NCI-H2107 treated with DMSO at 0.1 percent for 48 hours (cell line): ENCODE results near the gene CLEC16A.
A peak's percentile ranks its signal among the peaks of the same experiment; 100 is the strongest.
"Not testable (repeated sequence)": the region's sequence is repeated elsewhere in the genome, so short reads cannot be mapped to it uniquely, and the experiment has no call there.

Experiments
- DNase-seq: peaks from one replicate; lab custom pipeline; 2025; ENCODE audit not compliant: unreplicated experiment; lab: John Stamatoyannopoulos, UW

The CLEC16A gene

GRCh38 chr16:11094075-11094856, 149.9 kb downstream of the CLEC16A start:
- no peak for DNase-seq

- no peak for DNase-seq
Measured at GRCh38 chr16:11094857-11095565, 150.6 kb downstream of the CLEC16A start.

DNA sequence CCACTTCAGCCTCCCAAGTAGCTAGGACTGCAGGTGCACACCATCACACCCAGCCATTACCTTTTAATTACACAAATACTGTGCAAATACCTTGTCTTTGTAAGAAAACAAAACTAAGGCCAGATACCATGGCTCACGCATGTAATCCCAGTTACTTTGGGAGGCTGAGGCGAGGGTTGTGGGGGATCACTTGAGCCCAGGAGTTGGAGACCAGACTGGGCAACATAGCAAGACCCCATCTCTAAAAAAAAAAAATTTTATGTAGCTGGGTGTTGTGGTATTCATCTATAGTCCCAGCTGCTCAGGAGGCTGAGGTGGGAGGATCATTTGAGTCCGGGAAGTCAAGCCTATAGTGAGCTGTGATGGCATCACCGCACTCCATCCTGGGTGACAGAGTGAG, 151.6 kb downstream of the CLEC16A start:
- no peak for DNase-seq

- no peak for DNase-seq
Measured at GRCh38 chr16:11097094-11097786, 152.9 kb downstream of the CLEC16A start.

DNA sequence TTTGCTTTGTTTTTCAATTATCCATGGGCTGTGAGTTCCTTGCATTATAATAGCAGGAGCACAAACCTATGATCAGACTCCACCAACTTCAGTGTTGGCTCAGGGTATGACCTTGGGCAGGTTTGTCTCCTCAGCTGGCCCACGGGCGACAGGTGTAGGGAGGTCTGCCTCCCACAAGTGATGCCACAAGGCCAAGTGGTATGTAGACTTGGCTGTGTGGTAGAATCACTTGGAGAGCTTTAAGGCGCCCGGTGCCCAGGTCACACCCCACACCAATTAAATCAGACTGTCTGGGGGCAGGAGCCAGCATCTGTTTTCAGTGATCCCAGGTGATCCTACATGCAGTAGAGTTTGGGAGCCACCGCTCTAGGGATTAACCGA, 153.4 kb downstream of the CLEC16A start:
- no peak for DNase-seq

- no peak for DNase-seq
Measured at GRCh38 chr16:11098601-11099390, 154.4 kb downstream of the CLEC16A start.

- no peak for DNase-seq
Measured at GRCh38 chr16:11099672-11100205, 155.4 kb downstream of the CLEC16A start.

GRCh38 chr16:11100239-11100750, 155.9 kb downstream of the CLEC16A start:
- no peak for DNase-seq

DNA sequence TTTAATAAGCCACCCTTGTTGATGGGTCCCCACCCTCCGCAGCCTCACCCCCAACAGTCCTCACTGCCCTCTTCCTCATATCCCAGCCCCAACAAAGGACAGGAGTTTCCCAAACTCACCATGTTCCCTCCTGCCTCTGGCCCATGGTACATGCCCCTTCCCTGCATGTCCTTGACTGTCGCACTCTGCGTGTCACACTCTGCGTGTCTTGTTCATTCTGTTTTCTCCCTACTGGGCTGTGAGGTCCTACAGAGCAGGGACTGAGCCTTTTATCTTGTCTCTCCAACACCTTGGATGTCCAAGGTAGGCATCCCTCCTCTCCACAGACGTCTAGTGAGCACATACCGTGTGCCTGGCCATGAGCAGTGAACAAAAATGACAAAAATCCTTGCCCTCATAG, 156.9 kb downstream of the CLEC16A start:
- DNase-seq: no peak

DNA sequence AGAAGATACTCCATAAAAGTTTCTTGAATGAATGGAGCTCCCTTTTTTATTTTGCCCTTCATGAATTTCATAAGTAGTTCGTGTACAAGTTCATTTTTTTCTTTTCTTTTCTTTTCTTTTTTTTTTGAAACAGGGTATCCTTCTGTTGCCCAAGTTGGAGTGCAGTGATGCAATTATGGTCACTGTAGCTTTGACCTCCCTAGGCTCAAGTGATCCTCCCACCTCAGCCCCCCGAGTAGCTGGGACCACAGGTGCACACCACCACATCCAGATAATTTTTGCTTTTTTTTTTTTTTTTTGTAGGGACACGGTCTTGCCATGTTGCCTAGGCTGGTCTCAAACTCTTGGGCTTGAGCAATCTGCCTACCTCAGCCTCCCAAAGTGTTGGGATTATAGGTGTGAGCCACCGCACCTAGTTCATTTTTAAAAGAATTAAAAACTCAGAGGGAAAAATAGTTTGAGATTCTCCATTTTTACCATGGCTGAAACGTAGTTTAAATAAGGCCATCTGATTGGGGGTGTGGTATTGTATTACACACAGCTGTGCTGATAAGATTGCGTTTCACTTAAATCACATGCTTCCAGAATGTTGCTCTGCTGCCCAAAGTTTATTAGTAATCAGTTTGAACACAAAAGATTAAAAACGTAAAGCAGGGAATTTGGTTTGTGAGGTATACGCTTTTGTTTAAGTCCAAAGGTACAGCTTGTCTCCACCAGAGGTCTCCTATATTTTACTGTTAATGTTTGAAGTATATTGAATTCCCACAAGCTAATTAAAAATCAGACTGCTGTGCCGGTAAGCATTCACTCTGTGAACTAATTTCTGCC, 157.5 kb downstream of the CLEC16A start:
- no peak for DNase-seq

DNA sequence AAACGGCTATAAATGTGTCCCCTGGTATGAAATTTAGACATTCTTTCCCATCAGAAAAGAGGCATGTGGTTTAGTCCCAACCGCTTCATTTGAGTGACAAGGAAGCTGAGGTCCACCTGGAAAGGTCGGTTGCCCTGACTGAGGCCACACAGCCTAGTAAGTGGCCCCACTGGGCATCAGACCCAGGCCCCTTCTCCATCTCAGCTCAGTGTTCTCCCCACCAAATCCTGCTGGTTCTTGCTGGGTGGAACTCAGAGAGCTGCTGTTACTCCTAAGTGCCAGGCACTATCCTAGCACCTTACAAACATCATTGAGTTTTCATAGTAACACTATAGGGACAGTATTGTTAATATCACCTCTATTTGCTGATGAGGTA, 158.1 kb downstream of the CLEC16A start:
- no peak for DNase-seq

GRCh38 chr16:11103301-11103700, 158.9 kb downstream of the CLEC16A start:
- DNase-seq: not testable (repeated sequence)

DNA sequence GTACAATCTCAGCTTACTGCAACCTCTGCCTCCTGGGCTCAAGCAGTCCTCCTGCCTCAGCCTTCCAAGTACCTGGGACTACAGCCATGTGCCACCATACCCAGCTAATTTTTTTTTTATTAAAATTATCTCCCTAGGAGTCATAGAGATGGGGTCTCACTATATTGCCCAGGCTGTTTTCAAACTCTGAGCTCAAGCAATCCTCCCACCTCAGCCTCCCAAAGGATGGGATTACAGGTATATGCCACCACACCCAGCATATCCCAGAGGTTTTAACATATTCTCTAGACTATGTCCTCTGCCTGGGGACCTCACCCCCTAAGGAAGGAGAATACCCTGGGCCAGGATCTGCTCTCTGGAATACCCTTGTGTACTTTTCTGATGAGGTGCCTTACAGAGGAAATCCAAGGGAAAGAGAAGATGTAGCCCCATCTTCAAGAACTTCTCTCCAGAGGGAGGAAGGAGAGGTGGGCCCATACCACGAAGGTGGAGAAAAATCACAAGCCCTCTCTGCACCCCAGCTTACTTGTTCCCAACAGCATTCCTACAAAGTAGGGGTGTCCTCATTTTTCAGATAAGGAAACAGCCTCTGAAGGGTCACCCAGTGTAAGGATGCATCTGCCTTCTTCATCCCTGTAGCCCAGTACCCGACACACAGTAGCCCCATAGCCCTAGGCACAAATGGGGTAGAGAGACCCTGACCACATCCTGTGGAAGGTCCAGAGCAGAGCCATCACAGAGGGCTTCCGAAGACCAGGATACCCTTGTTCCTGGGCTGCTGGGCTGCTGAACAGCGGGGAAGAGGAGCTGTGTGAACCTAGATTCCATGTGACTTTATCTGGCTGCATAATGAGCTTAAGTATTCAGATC, 160.0 kb downstream of the CLEC16A start:
- DNase-seq: no peak

GRCh38 chr16:11105038-11105903, 160.9 kb downstream of the CLEC16A start:
- DNase-seq: peak; percentile 85

DNA sequence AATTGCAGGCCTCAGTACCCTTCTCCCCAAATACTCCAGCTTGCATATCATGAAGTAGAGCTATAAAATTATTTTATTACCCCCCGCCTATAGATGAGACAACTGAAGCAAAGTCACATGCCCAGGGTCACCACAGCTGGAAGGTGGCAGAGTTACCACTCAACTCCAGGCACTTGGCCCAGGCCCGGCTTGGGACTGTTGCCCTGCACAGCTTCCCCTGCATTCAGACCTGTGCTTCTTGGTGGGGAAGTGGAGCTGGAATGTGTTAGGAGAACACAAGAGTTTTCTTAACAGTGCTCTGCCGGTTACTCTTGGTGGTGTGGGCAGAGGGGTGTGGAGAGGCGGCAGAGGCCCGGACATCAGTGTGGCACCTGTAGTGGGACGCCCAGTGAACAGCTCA, 162.4 kb downstream of the CLEC16A start:
- no peak for DNase-seq

- DNase-seq: no peak
Measured at GRCh38 chr16:11107780-11108465, 163.6 kb downstream of the CLEC16A start.

GRCh38 chr16:11108466-11108805, 164.1 kb downstream of the CLEC16A start:
- DNase-seq: no peak
